GM23338 (cell line): ENCODE measurements around the gene COL4A2.

Experiments
- CREB1 ChIP-seq: fragments of 250-450 bp; sonication (Bioruptor Pico); IDR thresholded peaks from 2 replicates; pipeline ENCODE4 v1.5.0; 2020; ENCODE audit warnings: low read depth, mild to moderate bottlenecking, moderate library complexity
- EZH2 ChIP-seq: fragments of 200-600 bp; sonication (generic); IDR thresholded peaks from one replicate; pipeline ENCODE4 v1.8.0; 2017; ENCODE audit warnings: antibody characterized with exemption, mild to moderate bottlenecking, low read depth; ENCODE audit not compliant: unreplicated experiment
- EZH2phosphoT487 ChIP-seq: fragments of 200-600 bp; sonication (generic); IDR thresholded peaks from one replicate; pipeline ENCODE4 v1.8.1; 2018; ENCODE audit warnings: antibody characterized with exemption; ENCODE audit not compliant: unreplicated experiment
- JUNB ChIP-seq: IDR thresholded peaks from one replicate; pipeline ENCODE4 v1.6.1; 2016; ENCODE audit warnings: antibody characterized with exemption; ENCODE audit not compliant: unreplicated experiment
- NANOG ChIP-seq: IDR thresholded peaks from 2 replicates; pipeline ENCODE4 v1.6.1; 2016; ENCODE audit warnings: antibody characterized with exemption, borderline replicate concordance
- POLR2AphosphoS5 ChIP-seq: IDR thresholded peaks from 2 replicates; pipeline ENCODE4 v1.6.1; 2016; ENCODE audit warnings: antibody characterized with exemption, low read depth
- ZNF331 ChIP-seq: fragments of 250-450 bp; sonication (Bioruptor Pico); IDR thresholded peaks from 2 replicates; pipeline ENCODE4 v1.5.0; 2020; ENCODE audit warnings: low read depth, mild to moderate bottlenecking, moderate library complexity
- TF ChIP-seq, protein P1 (sequence below), 2 experiments: fragments of 200-600 bp in 1 of 2; sonication (generic) in 1 of 2; conservative IDR thresholded peaks; 2 replicates each; pipeline versions ENCODE4 v1.5.1 to v1.6.1; 2016 to 2017; ENCODE audit warnings: antibody characterized with exemption in 2 of 2, low read depth in 2 of 2, mild to moderate bottlenecking in 2 of 2, moderate library complexity in 1 of 2
- TF ChIP-seq, protein P2 (sequence below): IDR thresholded peaks from one replicate; pipeline ENCODE4 v1.6.1; 2018; ENCODE audit warnings: antibody characterized with exemption; ENCODE audit not compliant: unreplicated experiment
- TF ChIP-seq, protein P3 (sequence below): IDR thresholded peaks from 2 replicates; pipeline ENCODE4 v1.6.1; 2016; ENCODE audit warnings: antibody characterized with exemption
- TF ChIP-seq, protein P4 (sequence below): fragments of 250-450 bp; sonication (Bioruptor Pico); IDR thresholded peaks from 2 replicates; pipeline ENCODE4 v1.5.0; 2020; ENCODE audit warnings: mild to moderate bottlenecking, moderate library complexity

DNA sequence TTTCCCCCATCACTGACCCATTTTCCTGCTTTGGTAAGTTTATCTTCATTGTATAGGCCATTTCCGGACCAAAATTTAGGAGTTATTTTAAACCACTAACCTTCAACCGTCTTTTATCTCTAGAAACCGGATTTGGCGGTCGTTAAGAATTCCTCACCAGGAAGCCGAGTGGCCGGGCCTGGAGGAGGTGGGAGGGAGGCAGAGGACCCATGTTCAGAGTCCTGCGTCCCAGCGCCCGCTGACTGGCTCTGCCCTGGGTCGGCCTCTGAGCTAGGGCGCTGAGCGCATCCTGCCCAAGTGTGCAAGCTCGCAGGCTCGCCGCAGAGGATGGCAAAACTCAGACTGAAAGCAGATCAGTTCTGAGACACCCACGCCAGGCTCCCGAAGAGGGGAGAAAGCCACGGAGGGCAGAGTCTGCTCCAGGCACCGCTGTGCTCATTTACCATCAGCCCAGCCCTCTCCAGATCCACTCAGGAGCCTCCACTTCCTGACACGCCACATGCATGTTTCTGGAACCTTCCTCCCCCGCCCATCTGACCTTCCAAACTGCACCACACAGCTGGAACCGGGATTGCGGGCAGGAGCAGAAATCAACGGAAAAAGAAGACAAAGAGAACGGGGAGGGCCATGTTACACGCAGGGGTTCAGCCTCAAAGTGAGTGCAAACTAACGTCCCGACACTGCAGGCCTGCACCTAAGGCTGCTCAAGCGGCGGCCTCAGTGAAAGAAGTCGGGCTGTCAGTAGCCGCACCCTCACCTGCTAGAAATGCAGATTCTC, 8.4 kb upstream of the COL4A2 start:
- TF ChIP-seq, protein P1, sequence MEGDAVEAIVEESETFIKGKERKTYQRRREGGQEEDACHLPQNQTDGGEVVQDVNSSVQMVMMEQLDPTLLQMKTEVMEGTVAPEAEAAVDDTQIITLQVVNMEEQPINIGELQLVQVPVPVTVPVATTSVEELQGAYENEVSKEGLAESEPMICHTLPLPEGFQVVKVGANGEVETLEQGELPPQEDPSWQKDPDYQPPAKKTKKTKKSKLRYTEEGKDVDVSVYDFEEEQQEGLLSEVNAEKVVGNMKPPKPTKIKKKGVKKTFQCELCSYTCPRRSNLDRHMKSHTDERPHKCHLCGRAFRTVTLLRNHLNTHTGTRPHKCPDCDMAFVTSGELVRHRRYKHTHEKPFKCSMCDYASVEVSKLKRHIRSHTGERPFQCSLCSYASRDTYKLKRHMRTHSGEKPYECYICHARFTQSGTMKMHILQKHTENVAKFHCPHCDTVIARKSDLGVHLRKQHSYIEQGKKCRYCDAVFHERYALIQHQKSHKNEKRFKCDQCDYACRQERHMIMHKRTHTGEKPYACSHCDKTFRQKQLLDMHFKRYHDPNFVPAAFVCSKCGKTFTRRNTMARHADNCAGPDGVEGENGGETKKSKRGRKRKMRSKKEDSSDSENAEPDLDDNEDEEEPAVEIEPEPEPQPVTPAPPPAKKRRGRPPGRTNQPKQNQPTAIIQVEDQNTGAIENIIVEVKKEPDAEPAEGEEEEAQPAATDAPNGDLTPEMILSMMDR (conservative IDR thresholded peaks at IDR 0.05; ENCODE audit: low read depth in 2 of 2), result no peak
- TF ChIP-seq, protein P2, sequence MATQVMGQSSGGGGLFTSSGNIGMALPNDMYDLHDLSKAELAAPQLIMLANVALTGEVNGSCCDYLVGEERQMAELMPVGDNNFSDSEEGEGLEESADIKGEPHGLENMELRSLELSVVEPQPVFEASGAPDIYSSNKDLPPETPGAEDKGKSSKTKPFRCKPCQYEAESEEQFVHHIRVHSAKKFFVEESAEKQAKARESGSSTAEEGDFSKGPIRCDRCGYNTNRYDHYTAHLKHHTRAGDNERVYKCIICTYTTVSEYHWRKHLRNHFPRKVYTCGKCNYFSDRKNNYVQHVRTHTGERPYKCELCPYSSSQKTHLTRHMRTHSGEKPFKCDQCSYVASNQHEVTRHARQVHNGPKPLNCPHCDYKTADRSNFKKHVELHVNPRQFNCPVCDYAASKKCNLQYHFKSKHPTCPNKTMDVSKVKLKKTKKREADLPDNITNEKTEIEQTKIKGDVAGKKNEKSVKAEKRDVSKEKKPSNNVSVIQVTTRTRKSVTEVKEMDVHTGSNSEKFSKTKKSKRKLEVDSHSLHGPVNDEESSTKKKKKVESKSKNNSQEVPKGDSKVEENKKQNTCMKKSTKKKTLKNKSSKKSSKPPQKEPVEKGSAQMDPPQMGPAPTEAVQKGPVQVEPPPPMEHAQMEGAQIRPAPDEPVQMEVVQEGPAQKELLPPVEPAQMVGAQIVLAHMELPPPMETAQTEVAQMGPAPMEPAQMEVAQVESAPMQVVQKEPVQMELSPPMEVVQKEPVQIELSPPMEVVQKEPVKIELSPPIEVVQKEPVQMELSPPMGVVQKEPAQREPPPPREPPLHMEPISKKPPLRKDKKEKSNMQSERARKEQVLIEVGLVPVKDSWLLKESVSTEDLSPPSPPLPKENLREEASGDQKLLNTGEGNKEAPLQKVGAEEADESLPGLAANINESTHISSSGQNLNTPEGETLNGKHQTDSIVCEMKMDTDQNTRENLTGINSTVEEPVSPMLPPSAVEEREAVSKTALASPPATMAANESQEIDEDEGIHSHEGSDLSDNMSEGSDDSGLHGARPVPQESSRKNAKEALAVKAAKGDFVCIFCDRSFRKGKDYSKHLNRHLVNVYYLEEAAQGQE, result no peak
- TF ChIP-seq EZH2phosphoT487 (no peak), CREB1 (CRISPR knock-in tag) (no peak), ZNF331 (no peak), NANOG (no peak), POLR2AphosphoS5 (no peak), EZH2 (no peak), JUNB (no peak)
- TF ChIP-seq, protein P3, sequence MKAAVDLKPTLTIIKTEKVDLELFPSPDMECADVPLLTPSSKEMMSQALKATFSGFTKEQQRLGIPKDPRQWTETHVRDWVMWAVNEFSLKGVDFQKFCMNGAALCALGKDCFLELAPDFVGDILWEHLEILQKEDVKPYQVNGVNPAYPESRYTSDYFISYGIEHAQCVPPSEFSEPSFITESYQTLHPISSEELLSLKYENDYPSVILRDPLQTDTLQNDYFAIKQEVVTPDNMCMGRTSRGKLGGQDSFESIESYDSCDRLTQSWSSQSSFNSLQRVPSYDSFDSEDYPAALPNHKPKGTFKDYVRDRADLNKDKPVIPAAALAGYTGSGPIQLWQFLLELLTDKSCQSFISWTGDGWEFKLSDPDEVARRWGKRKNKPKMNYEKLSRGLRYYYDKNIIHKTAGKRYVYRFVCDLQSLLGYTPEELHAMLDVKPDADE, result no peak
- TF ChIP-seq, protein P4, sequence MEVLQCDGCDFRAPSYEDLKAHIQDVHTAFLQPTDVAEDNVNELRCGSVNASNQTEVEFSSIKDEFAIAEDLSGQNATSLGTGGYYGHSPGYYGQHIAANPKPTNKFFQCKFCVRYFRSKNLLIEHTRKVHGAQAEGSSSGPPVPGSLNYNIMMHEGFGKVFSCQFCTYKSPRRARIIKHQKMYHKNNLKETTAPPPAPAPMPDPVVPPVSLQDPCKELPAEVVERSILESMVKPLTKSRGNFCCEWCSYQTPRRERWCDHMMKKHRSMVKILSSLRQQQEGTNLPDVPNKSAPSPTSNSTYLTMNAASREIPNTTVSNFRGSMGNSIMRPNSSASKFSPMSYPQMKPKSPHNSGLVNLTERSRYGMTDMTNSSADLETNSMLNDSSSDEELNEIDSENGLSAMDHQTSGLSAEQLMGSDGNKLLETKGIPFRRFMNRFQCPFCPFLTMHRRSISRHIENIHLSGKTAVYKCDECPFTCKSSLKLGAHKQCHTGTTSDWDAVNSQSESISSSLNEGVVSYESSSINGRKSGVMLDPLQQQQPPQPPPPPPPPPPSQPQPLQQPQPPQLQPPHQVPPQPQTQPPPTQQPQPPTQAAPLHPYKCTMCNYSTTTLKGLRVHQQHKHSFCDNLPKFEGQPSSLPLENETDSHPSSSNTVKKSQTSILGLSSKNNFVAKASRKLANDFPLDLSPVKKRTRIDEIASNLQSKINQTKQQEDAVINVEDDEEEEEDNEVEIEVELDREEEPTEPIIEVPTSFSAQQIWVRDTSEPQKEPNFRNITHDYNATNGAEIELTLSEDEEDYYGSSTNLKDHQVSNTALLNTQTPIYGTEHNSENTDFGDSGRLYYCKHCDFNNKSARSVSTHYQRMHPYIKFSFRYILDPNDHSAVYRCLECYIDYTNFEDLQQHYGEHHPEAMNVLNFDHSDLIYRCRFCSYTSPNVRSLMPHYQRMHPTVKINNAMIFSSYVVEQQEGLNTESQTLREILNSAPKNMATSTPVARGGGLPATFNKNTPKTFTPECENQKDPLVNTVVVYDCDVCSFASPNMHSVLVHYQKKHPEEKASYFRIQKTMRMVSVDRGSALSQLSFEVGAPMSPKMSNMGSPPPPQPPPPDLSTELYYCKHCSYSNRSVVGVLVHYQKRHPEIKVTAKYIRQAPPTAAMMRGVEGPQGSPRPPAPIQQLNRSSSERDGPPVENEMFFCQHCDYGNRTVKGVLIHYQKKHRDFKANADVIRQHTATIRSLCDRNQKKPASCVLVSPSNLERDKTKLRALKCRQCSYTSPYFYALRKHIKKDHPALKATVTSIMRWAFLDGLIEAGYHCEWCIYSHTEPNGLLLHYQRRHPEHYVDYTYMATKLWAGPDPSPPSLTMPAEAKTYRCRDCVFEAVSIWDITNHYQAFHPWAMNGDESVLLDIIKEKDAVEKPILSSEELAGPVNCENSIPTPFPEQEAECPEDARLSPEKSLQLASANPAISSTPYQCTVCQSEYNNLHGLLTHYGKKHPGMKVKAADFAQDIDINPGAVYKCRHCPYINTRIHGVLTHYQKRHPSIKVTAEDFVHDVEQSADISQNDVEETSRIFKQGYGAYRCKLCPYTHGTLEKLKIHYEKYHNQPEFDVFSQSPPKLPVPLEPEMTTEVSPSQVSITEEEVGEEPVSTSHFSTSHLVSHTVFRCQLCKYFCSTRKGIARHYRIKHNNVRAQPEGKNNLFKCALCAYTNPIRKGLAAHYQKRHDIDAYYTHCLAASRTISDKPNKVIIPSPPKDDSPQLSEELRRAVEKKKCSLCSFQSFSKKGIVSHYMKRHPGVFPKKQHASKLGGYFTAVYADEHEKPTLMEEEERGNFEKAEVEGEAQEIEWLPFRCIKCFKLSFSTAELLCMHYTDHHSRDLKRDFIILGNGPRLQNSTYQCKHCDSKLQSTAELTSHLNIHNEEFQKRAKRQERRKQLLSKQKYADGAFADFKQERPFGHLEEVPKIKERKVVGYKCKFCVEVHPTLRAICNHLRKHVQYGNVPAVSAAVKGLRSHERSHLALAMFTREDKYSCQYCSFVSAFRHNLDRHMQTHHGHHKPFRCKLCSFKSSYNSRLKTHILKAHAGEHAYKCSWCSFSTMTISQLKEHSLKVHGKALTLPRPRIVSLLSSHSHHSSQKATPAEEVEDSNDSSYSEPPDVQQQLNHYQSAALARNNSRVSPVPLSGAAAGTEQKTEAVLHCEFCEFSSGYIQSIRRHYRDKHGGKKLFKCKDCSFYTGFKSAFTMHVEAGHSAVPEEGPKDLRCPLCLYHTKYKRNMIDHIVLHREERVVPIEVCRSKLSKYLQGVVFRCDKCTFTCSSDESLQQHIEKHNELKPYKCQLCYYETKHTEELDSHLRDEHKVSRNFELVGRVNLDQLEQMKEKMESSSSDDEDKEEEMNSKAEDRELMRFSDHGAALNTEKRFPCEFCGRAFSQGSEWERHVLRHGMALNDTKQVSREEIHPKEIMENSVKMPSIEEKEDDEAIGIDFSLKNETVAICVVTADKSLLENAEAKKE, result no peak
